H9 (cell line): ENCODE results near the gene ROCK1. TPM values are rescaled to one million over a fixed set of nuclear protein-coding genes. Genes with fewer than 3 reads are reported as not detected.

Experiments
- DNase-seq: peaks from one replicate; pipeline ENCODE4 v3.0.0-alpha.2; 2017
- H2AFZ ChIP-seq: one replicate; pipeline ENCODE4 v1.6.1; 2013; ENCODE audit warnings: mild to moderate bottlenecking, low read length, control low read depth, moderate library complexity
- H2AK5ac ChIP-seq: 2 replicates; pipeline ENCODE4 v1.6.1; 2013; ENCODE audit warnings: low read length, control low read depth, mixed read lengths; ENCODE audit not compliant: insufficient read length
- H2BK120ac ChIP-seq: one replicate; pipeline ENCODE4 v1.6.1; 2013; ENCODE audit warnings: low read depth, mild to moderate bottlenecking, low read length, control low read depth, inconsistent platforms; ENCODE audit not compliant: poor library complexity, severe bottlenecking
- H2BK12ac ChIP-seq: 2 replicates; pipeline ENCODE4 v1.6.1; 2013; ENCODE audit warnings: low read length, control low read depth, mixed read lengths, low read depth; ENCODE audit not compliant: insufficient read length
- H2BK15ac ChIP-seq: 2 replicates; pipeline ENCODE4 v1.6.1; 2013; ENCODE audit warnings: low read depth, low read length, control low read depth
- H2BK20ac ChIP-seq: one replicate; pipeline ENCODE4 v1.6.1; 2013; ENCODE audit warnings: low read depth, mild to moderate bottlenecking, low read length, control low read depth, inconsistent platforms; ENCODE audit not compliant: poor library complexity, severe bottlenecking
- H2BK5ac ChIP-seq: 2 replicates; pipeline ENCODE4 v1.6.1; 2013; ENCODE audit warnings: low read length, control low read depth, mixed read lengths; ENCODE audit not compliant: insufficient read length
- H3K14ac ChIP-seq: 2 replicates; pipeline ENCODE4 v1.6.1; 2013; ENCODE audit warnings: low read length, control low read depth; ENCODE audit not compliant: insufficient read depth
- H3K18ac ChIP-seq: 2 replicates; pipeline ENCODE4 v1.6.1; 2013; ENCODE audit warnings: low read depth, mild to moderate bottlenecking, mixed read lengths, low read length, control low read depth; ENCODE audit not compliant: insufficient read length
- H3K23ac ChIP-seq: 2 replicates; pipeline ENCODE4 v1.6.1; 2013; ENCODE audit warnings: low read length, control low read depth, mixed read lengths, low read depth; ENCODE audit not compliant: insufficient read length
- H3K23me2 ChIP-seq: 2 replicates; pipeline ENCODE4 v1.6.1; 2013; ENCODE audit warnings: low read depth, mild to moderate bottlenecking, mixed read lengths, low read length, control low read depth; ENCODE audit not compliant: insufficient read length, poor library complexity, severe bottlenecking
- H3K27ac ChIP-seq: 2 replicates; pipeline ENCODE4 v1.5.1; 2013; ENCODE audit warnings: low read length, control low read depth, mixed read lengths, low read depth; ENCODE audit not compliant: insufficient read length
- H3K27me3 ChIP-seq: 2 replicates; pipeline ENCODE4 v1.6.1; 2013; ENCODE audit warnings: low read length, control low read depth, inconsistent platforms; ENCODE audit not compliant: insufficient read depth
- H3K4ac ChIP-seq: 2 replicates; pipeline ENCODE4 v1.6.1; 2013; ENCODE audit warnings: low read depth, mild to moderate bottlenecking, control low read depth, inconsistent platforms, low read length, moderate library complexity
- H3K4me1 ChIP-seq: 2 replicates; pipeline ENCODE4 v1.6.1; 2013; ENCODE audit warnings: low read length, control low read depth, inconsistent platforms; ENCODE audit not compliant: insufficient read depth
- H3K4me2 ChIP-seq: 2 replicates; pipeline ENCODE4 v1.6.1; 2013; ENCODE audit warnings: low read length, control low read depth, mixed read lengths; ENCODE audit not compliant: insufficient read length, insufficient read depth
- H3K56ac ChIP-seq: 2 replicates; pipeline ENCODE4 v1.6.1; 2013; ENCODE audit warnings: low read depth, mild to moderate bottlenecking, mixed read lengths, low read length, control low read depth; ENCODE audit not compliant: insufficient read length
- H3K79me1 ChIP-seq: 2 replicates; pipeline ENCODE4 v1.6.1; 2013; ENCODE audit warnings: low read depth, mild to moderate bottlenecking, moderate library complexity, low read length, control low read depth, inconsistent platforms; ENCODE audit not compliant: insufficient read depth, poor library complexity, severe bottlenecking
- H3K79me2 ChIP-seq: 2 replicates; pipeline ENCODE4 v1.6.1; 2013; ENCODE audit warnings: low read length, control low read depth, inconsistent platforms; ENCODE audit not compliant: insufficient read depth
- H3K9ac ChIP-seq: 2 replicates; pipeline ENCODE4 v1.6.1; 2013; ENCODE audit warnings: low read length, control low read depth, mixed read lengths; ENCODE audit not compliant: insufficient read length; ENCODE audit errors: extremely low read depth
- H3K9me3 ChIP-seq: one replicate; pipeline ENCODE4 v1.6.1; 2013; ENCODE audit warnings: low read depth, low read length, inconsistent platforms; ENCODE audit not compliant: control insufficient read depth
- H3T11ph ChIP-seq: one replicate; pipeline ENCODE4 v1.6.1; 2013; ENCODE audit warnings: mild to moderate bottlenecking, low read length, control low read depth, inconsistent platforms
- H4K20me1 ChIP-seq: one replicate; pipeline ENCODE4 v1.6.1; 2013; ENCODE audit not compliant: control insufficient read depth, insufficient read length, insufficient read depth
- H4K5ac ChIP-seq: 2 replicates; pipeline ENCODE4 v1.6.1; 2013; ENCODE audit warnings: low read depth, mild to moderate bottlenecking, mixed read lengths, low read length, control low read depth; ENCODE audit not compliant: insufficient read length
- H4K8ac ChIP-seq: replicated peaks from 2 replicates; pipeline ENCODE4 v1.6.1; 2013; ENCODE audit warnings: low read length, control low read depth, mixed read lengths, low read depth; ENCODE audit not compliant: insufficient read length
- H4K91ac ChIP-seq: 2 replicates; pipeline ENCODE4 v1.6.1; 2013; ENCODE audit warnings: low read depth, mild to moderate bottlenecking, moderate library complexity, mixed read lengths, low read length, control low read depth; ENCODE audit not compliant: insufficient read length
- H3K27ac Mint-ChIP-seq, 3 experiments: 2 replicates in 2 of 3; 3 replicates in 1 of 3; pipeline ENCODE4 v1.8.0; 2020 to 2021; ENCODE audit warnings: mixed read lengths in 3 of 3, mild to moderate bottlenecking in 1 of 3, moderate library complexity in 1 of 3
- H3K27me3 Mint-ChIP-seq: 2 replicates; pipeline ENCODE4 v1.8.0; 2021; ENCODE audit warnings: low read depth, mild to moderate bottlenecking, moderate library complexity, mixed read lengths
- H3K36me3 Mint-ChIP-seq, 3 experiments: 2 replicates in 2 of 3; 3 replicates in 1 of 3; pipeline ENCODE4 v1.8.0; 2020 to 2021; ENCODE audit warnings: low read depth in 3 of 3, mixed read lengths in 3 of 3; ENCODE audit not compliant: insufficient read depth in 1 of 3
- H3K4me1 Mint-ChIP-seq, 2 experiments: 2 replicates each; pipeline ENCODE4 v1.8.0; 2020; ENCODE audit warnings: mixed read lengths in 2 of 2
- H3K4me3 Mint-ChIP-seq, 2 experiments: 2 replicates in 1 of 2; 3 replicates in 1 of 2; pipeline ENCODE4 v1.8.0; 2020 to 2021; ENCODE audit warnings: mild to moderate bottlenecking in 2 of 2, mixed read lengths in 2 of 2, moderate library complexity in 1 of 2
- H3K9me3 Mint-ChIP-seq, 2 experiments: 2 replicates in 1 of 2; 3 replicates in 1 of 2; pipeline ENCODE4 v1.8.0; 2020; ENCODE audit warnings: mild to moderate bottlenecking in 2 of 2, mixed read lengths in 2 of 2, moderate library complexity in 1 of 2
- WGBS: extraction: QIAGEN DNeasy Blood & Tissue Kit; methylation state at CpG from one replicate; pipeline ENCODE4 v1.1.7; 2013; ENCODE audit warnings: missing lambda C conversion rate, low lambda C conversion rate, mixed read lengths; ENCODE audit not compliant: insufficient read length; ENCODE audit errors: extremely low coverage; 5-methylcytosine and 5-hydroxymethylcytosine counted together
- total RNA-seq: library from RNA; stranded (reverse); gene quantifications from 2 replicates; pipeline ENCODE4 v1.2.1, GENCODE V29; 2021
- TF ChIP-seq, protein P1 (sequence below): fragments of 200-600 bp; sonication (generic); conservative IDR thresholded peaks from 3 replicates; pipeline ENCODE4 v1.8.0; 2021; ENCODE audit warnings: antibody characterized with exemption, mild to moderate bottlenecking

Gene ROCK1
- total RNA-seq, 1 experiment from 2014 or later = 38.2 TPM

DNA sequence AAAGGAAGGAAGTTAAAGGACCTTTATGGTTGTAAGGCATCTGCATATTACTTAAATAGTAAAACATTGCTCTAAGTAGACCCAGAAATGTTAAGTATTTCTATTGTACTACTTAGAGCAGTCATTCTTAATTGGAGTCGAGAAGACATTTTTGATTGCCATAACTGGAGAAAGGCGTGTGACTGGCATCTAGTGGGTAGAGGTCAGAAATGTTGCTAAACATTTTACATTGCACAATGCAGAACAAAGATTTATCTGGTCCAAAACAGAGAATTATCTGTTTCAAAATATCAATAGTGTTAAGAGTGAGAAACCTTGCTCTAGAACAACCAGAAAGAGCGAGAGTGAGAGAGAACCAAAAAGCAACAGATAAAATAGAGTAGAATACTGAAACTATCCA, 23.3 kb upstream of the ROCK1 start:
- H3K23ac ChIP-seq = no peak overlapping the region
- H2AK5ac ChIP-seq = no peak overlapping the region
- no peak overlapping the region for H4K8ac ChIP-seq
- H2BK12ac ChIP-seq = no peak overlapping the region
- H3K4ac ChIP-seq = no peak overlapping the region
- no peak overlapping the region for H4K91ac ChIP-seq
- H3K4me1 ChIP-seq = no peaks in the 10 kb centered on the region
- no peak for DNase-seq
- H2BK15ac ChIP-seq = no peak overlapping the region
- Mint-ChIP-seq H3K4me1 (no peaks in the 10 kb centered on the region), H3K9me3 (peaks cover 5 to 16% of the 10 kb centered on the region in 2 experiments; a peak in 4 of 5 replicates), H3K4me3 (no peak overlapping the region), H3K27ac (no peak overlapping the region), H3K27me3 (no peaks in the 10 kb centered on the region), H3K36me3 (peaks cover 0 to 4% (median 2%) of the 10 kb centered on the region in 3 experiments; a peak in 2 of 7 replicates)
- H4K20me1 ChIP-seq = no peaks in the 10 kb centered on the region
- no peak overlapping the region for H3K56ac ChIP-seq
- no peak overlapping the region for H2BK120ac ChIP-seq
- H2BK5ac ChIP-seq = no peak overlapping the region
- no peak overlapping the region for H3K4me2 ChIP-seq
- no peak overlapping the region for H4K5ac ChIP-seq
- H3K14ac ChIP-seq = no peak overlapping the region
- no peaks in the 10 kb centered on the region for H3K23me2 ChIP-seq
- no peak overlapping the region for H2AFZ ChIP-seq
- no peaks in the 10 kb centered on the region for H3K27me3 ChIP-seq
- H3K79me1 ChIP-seq = no peaks in the 10 kb centered on the region
- H2BK20ac ChIP-seq = no peak overlapping the region
- no peaks in the 10 kb centered on the region for H3K79me2 ChIP-seq
- H3K18ac ChIP-seq = no peak overlapping the region
- H3T11ph ChIP-seq = no peak overlapping the region
- H3K9me3 ChIP-seq = no peaks in the 10 kb centered on the region
- WGBS = no CpG with 5 or more reads among the region's 3 CpGs
- no peak overlapping the region for H3K9ac ChIP-seq
- TF ChIP-seq, protein P1, sequence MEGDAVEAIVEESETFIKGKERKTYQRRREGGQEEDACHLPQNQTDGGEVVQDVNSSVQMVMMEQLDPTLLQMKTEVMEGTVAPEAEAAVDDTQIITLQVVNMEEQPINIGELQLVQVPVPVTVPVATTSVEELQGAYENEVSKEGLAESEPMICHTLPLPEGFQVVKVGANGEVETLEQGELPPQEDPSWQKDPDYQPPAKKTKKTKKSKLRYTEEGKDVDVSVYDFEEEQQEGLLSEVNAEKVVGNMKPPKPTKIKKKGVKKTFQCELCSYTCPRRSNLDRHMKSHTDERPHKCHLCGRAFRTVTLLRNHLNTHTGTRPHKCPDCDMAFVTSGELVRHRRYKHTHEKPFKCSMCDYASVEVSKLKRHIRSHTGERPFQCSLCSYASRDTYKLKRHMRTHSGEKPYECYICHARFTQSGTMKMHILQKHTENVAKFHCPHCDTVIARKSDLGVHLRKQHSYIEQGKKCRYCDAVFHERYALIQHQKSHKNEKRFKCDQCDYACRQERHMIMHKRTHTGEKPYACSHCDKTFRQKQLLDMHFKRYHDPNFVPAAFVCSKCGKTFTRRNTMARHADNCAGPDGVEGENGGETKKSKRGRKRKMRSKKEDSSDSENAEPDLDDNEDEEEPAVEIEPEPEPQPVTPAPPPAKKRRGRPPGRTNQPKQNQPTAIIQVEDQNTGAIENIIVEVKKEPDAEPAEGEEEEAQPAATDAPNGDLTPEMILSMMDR = 0 out of 3 replicates have a peak, but pooled peaks have one; percentile 12
- no peak overlapping the region for H3K27ac ChIP-seq
